G401 (cell line): ENCODE measurements around the gene SENP6. TPM values are rescaled to one million over a fixed set of nuclear protein-coding genes. Genes with fewer than 3 reads are reported as not detected.
"Not testable (repeated sequence)": the region's sequence is repeated elsewhere in the genome, so short reads cannot be mapped to it uniquely, and the experiment has no call there.

ENCODE experiments used
- DNase-seq: peaks from one replicate; pipeline ENCODE4 v3.0.0-alpha.2; 2015; ENCODE audit warnings: low spot score
- in situ Hi-C: cut with HindIII; loops from 2 replicates; pipeline ENCODE4 v1.10.0; 2016; ENCODE audit warnings: low sequenced_read_pairs, mixed read lengths
- total RNA-seq: library from RNA; depleted of rRNA; stranded (reverse); fragments of >200 nt; shearing (Covaris generic); gene quantifications from 2 replicates; pipeline ENCODE4 v1.2.3, GENCODE V29; 2014

The SENP6 gene
- total RNA-seq, 1 experiment from 2014 or later = 72.3 TPM

- in situ Hi-C loops = no loop called here
- DNase-seq = no peak
These were observed 2.6 kb downstream of the SENP6 start for GRCh38 chr6:75604294-75604693.

GRCh38 chr6:75605635-75606034, 4.0 kb downstream of the SENP6 start:
- DNase-seq = no peak
- in situ Hi-C loops = no loop called here

DNA sequence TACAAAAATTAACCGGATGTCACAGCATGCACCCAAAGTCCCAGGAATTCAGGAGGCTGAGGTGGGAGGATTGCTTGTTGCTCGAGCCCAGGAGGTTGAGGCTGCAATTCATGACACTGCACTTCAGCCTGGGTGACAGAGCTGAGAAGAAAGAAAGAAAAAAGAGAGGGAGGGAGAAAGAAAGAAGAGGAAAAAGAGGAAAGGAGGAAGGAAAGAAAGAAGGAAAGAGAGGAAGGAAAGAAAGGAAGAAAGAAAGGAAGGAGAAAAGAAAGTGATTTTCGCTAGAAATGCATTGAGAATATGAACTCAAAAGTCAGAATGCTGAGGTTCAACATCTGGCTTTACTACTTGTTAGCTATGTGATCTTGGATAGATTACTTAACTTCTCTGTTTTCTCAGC, 6.6 kb downstream of the SENP6 start:
- DNase-seq = no peak
- in situ Hi-C loops = no loop called here

DNA sequence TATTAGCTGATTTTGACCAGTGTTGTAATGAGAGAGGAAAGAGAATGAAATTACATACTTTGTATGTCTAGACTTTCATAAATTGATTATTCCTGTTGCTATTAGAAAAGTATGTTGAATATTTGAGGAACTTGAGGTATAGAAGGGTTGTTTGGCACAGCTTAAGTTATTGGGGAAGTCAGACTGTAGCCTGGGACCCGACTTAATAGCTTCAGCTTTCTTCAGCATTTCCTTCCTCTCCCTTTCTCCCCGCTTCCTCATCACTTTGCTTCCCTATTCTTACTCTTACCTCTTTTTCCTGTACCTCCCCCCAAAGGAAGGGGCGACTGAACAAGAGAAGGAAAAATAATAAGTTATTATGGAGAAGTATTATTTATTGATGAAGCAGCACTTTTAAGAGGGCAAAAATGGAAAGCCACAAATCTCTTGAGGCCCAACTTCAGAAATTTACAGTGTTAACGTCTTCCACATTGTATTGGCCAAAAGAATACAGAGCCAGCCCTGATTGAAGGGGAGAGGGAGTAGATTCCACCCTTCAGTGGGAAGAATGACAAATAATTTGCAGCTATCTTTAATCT, 7.4 kb downstream of the SENP6 start:
- DNase-seq = no peak
- in situ Hi-C loops = no loop called here

- in situ Hi-C loops = no loop called here
- no peak for DNase-seq
These were observed 8.2 kb downstream of the SENP6 start for GRCh38 chr6:75609639-75610590.

DNA sequence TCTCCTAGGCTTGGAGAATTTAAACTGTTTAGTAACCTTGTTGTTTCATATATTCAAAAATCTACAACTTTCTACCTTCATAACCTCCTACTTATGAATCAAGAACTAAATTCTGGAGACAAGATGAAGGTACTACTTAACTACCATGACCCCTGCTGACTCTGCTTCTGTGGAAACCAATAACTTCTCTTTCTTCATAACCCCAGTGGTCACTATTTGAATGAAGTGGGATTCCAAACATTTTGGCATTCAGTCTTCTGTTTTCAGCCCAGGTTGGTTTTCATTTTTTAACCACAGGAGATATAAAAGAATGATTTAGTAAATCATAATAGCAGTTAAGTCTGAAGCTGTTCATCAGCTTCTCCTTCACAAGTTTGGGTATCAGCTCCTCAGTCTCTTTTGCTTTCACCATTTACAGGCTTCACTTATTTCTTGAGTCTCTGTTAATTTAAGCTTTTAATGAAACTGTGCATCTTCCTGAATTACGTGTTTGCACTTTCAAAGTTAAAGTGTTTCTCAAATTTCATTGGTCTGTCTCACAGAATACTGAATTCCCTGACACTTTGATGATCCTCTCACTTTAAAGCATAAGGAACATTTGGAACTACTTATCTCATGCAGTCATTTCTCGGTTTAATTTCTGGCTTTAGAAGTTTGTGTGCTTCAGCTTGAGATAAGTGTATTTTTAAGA, 9.5 kb downstream of the SENP6 start:
- in situ Hi-C loops = no loop called here
- DNase-seq = no peak

- DNase-seq = no peak
- in situ Hi-C loops = no loop called here
These were observed 10.2 kb downstream of the SENP6 start for GRCh38 chr6:75611702-75612375.

DNA sequence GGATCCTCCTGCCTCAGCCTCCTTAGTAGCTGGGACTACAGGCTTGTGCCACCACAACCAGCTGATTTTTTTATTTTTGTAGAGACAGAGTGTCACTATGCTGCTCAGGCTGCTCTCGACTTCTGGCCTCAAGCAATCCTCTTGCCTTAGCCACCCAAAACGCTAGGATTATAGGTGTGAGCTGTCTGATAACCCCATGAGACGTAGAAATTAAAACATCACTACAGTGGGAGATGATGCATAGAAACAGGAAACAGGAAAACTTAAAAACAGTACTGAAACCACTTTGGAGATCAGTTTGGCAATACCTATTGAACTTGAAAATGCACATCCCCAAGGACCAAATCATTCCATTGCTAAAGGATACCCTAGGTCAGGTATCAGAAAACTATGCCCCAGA, 10.8 kb downstream of the SENP6 start:
- in situ Hi-C loops = no loop called here
- DNase-seq = no peak

DNA sequence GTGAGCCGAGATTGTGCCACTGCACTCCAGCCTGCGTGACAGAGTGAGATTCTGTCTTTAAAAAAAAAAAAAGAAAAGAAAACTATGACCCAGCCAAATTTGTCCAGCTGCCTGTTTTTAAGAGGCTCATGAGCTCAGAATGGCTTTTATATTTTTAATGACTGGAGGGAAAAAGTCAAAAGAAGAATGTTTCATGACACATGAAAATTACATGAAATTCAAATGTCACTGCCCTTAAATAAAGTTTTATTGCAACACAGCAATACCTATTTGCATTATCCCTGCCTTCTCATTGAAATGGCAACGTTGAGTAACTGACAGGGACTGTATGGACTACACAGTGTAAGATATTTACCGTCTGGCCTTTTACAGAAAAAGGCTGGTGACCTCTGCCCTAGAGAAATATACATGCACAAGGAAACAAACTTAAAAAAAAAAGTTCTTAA, 11.4 kb downstream of the SENP6 start:
- in situ Hi-C loops = no loop called here
- DNase-seq = no peak

DNA sequence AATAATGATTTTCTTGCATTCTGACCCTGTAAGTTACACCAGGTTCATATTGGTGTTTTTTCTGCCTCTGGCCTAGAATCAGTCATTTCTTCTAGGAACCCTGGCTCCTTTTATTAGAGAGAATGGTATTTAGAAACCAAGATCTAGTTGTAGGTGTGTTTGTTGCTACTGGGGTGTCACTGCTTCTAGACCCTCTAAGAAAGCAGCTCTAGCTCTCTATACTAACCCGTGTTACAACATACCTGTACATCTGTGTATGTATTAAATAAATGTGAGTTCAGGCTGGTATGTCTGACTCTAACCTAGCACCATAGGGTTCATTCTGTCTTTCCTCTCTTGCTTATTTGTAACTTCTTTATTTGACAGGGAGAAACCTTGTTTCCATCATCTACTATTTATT, 16.8 kb downstream of the SENP6 start:
- in situ Hi-C loops = no loop called here

GRCh38 chr6:75619230-75619899, 17.7 kb downstream of the SENP6 start:
- DNase-seq = no peak
- in situ Hi-C loops = no loop called here

More for the DNA sequence above, 16.8 kb downstream of the SENP6 start:
- DNase-seq = no peak

DNA sequence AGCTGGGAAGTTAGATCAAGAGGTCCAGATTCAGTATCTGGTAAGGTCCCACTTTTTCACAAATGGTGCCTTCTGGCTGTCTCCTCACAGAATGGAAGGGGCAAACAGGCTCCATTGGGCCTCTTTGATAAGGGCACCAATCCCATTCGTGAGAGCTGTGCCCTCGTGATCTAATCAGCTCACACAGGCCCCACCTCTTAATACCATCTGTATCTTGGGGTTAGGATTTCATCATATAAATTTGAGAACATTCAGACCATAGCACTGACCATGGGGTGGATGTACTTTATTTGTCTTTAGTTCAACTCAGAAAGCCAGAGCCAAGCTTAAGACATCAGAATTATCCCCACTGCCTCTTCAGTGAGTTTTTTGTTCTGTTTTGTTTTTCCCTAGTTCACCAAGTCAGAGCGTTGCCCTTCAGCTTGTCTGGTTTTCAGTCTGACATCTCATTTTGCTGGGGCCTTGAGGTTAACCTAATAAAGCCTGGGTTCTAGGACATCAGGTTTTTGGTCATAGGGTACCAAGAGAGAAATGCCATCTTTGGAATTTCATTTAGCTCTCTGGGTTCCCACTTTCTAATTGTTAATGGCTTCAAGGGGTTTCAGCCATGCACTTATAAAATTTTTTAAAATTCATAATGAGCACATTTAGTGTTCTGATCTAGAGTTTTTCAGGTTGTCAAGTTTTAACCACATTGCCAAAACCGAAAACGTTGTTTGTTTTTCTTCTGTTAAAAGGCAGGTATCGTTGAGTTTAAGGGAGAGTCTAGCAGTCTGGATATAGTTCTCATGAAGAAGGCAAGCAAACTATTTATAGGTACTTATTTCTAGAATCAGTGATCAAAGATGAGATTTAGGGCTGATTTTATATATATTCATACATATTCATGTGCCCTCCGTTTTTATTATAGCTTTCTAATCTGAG, 19.0 kb downstream of the SENP6 start:
- peak; percentile 25 for DNase-seq
- in situ Hi-C loops = no loop called here

DNA sequence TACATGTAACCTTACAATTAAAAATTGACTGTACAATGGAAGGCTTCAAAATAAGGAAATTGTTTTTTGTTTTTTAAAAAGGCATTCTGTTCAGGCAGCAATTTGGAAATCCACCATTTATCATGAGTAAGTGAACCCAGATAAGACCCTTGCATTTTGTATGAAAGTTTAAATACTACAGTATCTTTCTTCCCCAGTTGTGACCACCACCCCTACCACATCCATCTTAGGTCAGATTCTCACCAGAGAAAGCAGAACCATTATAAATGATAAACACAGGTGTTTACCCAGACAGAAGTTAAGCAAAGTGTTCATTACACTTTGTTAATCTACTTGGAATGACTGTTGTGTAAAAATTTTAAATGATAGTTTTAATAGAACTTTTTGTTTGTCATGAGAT, 20.2 kb downstream of the SENP6 start:
- DNase-seq = no peak
- in situ Hi-C loops = no loop called here

DNA sequence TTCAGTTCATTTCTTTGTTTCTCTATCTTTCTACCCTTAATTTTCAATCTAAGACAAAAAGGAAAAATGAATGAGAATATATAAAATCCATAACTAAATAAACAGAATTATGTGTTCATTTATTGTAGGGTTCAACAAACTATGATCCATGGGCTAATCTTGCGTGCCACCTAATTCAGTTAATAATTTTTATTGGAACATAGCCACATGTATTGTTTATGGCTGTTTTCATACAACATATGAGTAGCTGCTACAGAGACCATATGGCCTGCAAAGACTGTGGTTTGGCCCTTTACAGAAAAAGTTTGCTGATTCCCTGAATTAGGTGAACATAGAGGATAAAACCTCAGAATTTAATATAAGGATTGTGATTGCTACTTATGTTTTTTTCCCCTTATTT, 21.8 kb downstream of the SENP6 start:
- no peak for DNase-seq
- in situ Hi-C loops = no loop called here

DNA sequence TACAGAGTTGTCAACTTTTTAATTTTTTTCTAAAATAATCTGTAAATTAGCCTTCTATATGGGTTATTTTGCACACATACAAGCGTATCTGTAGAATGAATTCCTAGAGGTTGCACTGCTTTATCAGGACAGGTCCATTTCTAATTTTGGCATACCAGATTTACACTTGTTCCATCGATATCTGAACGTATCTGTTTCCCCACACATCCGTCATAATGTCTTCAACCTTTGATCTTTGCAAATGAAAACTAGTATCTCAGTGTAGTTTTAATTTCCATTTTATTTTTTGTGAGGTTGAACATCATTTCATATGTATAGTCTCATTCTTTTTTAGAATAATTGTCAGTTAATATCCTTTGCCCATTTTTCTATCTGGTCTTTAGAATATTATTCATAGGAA, 22.7 kb downstream of the SENP6 start:
- no peak for DNase-seq
- in situ Hi-C loops = no loop called here

GRCh38 chr6:75624988-75625387, 23.3 kb downstream of the SENP6 start:
- in situ Hi-C loops = no loop called here

DNA sequence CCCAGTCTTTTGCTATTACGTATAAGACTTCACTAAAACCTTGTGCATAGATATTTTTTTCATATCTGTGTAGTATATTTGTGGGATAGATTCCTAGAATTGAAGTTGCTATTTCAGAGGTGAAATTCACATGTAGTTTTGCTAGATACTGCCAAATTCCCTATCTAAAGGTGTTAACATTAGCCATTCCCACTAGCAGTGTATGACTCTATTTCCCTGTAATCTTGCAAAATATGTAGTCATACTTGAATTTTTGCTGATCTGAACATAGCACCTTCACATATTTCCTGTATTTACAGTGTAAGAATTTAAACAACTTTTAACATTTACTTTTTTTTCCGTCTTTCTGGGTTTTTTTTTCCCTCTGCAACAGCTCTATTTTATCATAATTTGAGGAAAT, 24.9 kb downstream of the SENP6 start:
- no peak for DNase-seq
- in situ Hi-C loops = no loop called here

More at GRCh38 chr6:75624988-75625387, 23.3 kb downstream of the SENP6 start:
- DNase-seq = no peak

GRCh38 chr6:75627708-75628107, 26.0 kb downstream of the SENP6 start:
- DNase-seq, in situ Hi-C loops: not testable (repeated sequence)
